GM18499 (cell line): ENCODE data around the gene BEND3.
"Not testable (repeated sequence)": the region's sequence is repeated elsewhere in the genome, so short reads cannot be mapped to it uniquely, and the experiment has no call there.

Experiments used
- ATAC-seq: cut with Tn5 transposase; IDR thresholded peaks from one replicate; pipeline ENCODE4 v1.9.1; 2021; ENCODE audit warnings: moderate number of reproducible peaks; ENCODE audit not compliant: insufficient read depth, unreplicated experiment

The BEND3 gene

GRCh38 chr6:107114926-107115694 lies at the start of gene BEND3:
Gene BEND3 (minus strand): TSS chr6:107115515. CDS start chr6:107099285, 16,230 bp downstream.
- no peak for ATAC-seq

- ATAC-seq = not testable (repeated sequence)
Measured at GRCh38 chr6:107164299-107164698, 49.0 kb upstream of the BEND3 start.

GRCh38 chr6:107161521-107161920 lies 46.2 kb upstream of the BEND3 start:
- ATAC-seq = no peak

- no peak for ATAC-seq
Measured at GRCh38 chr6:107156617-107157016, 41.3 kb upstream of the BEND3 start.

- no peak for ATAC-seq
Measured at GRCh38 chr6:107154801-107155160, 39.5 kb upstream of the BEND3 start.

- no peak for ATAC-seq
Measured at GRCh38 chr6:107154131-107154800, 39.0 kb upstream of the BEND3 start.

- ATAC-seq = no peak
Measured at GRCh38 chr6:107152638-107153430, 37.5 kb upstream of the BEND3 start.

GRCh38 chr6:107144666-107145065 lies 29.4 kb upstream of the BEND3 start:
- no peak for ATAC-seq

- ATAC-seq = no peak
Measured at GRCh38 chr6:107144014-107144413, 28.7 kb upstream of the BEND3 start.

GRCh38 chr6:107140581-107140980 lies 25.3 kb upstream of the BEND3 start:
- ATAC-seq = no peak

GRCh38 chr6:107136324-107136723 lies 21.0 kb upstream of the BEND3 start:
- not testable (repeated sequence) for ATAC-seq

GRCh38 chr6:107135048-107135680 lies 19.8 kb upstream of the BEND3 start:
- not testable (repeated sequence) for ATAC-seq

GRCh38 chr6:107132330-107132954 lies 17.1 kb upstream of the BEND3 start:
- ATAC-seq = no peak

- ATAC-seq = no peak
Measured at GRCh38 chr6:107129370-107129925, 14.1 kb upstream of the BEND3 start.

GRCh38 chr6:107128577-107128976 lies 13.3 kb upstream of the BEND3 start:
- ATAC-seq = no peak

- no peak for ATAC-seq
Measured at GRCh38 chr6:107128175-107128574, 12.9 kb upstream of the BEND3 start.

GRCh38 chr6:107125771-107126170 lies 10.5 kb upstream of the BEND3 start:
- no peak for ATAC-seq

GRCh38 chr6:107124934-107125348 lies 9.6 kb upstream of the BEND3 start:
- ATAC-seq = no peak

GRCh38 chr6:107123501-107123900 lies 8.2 kb upstream of the BEND3 start:
- ATAC-seq = no peak

GRCh38 chr6:107122748-107123147 lies 7.4 kb upstream of the BEND3 start:
- no peak for ATAC-seq
